GM10266 (cell line): ENCODE data around the gene ISG20.

Source experiments
- DNase-seq: peaks from one replicate; pipeline ENCODE4 v3.0.0; 2012; ENCODE audit errors: extremely low spot score
- CTCF ChIP-seq: IDR thresholded peaks from 2 replicates; pipeline ENCODE4 v1.5.1; 2012; ENCODE audit warnings: mild to moderate bottlenecking, low read depth; ENCODE audit not compliant: control insufficient read depth, insufficient read depth; ENCODE audit errors: missing control alignments

ISG20 gene

DNA sequence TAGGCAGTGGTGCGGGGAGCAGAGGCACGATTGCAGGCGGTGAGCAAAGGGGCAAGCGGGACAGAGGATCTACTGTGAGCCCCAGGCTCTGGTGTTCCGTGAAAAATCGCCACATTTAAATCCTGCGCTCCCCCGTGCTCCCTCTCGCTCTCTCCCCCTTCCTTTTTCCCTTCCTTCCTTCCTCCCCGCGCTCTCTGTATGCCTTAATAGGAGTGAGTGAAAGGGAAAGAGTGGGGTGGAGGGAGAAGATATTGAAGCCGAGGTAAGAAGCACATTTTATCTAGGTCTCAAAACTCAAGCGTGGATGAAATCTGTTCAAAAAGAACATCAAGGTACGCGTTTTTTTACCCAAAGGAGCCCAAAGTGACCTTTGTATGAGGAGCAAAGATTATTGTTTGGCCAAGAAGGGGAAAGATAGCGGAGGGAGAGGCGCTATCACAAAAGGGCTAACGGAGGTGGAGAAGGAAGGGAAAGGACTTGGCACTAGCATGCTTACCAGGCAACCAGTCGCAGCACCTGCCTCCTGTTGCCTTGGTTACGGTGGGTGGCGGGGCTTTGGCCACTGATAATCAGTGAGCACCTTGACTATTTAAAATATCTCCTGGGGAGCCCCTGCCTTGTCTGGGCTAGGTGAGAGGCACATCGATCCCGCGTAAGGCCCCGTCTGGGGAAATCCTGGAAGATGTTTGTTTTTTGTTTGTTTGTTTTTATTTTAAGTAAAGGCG, 32.6 kb upstream of the ISG20 start:
- DNase-seq: no peak
- TF ChIP-seq CTCF: no peak

DNA sequence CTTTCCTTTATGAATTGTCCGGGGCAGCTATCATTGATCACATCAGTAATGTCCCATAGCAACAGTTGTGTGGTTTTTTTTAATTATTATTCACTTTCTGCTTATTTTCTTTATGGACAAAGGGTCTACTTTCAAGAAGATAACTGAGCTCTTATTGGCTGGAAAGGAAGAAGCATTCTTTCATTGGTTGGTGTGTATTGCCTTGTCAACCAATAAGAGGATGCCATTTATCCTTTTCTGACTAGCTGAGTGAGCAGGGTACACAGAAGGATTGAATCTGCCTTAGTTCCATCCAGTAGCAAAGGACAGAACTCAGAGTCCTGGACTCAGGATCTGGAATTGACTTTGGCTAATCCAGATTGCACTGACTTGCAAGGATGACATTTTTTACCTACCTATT, 30.9 kb upstream of the ISG20 start:
- DNase-seq: no peak
- TF ChIP-seq CTCF: no peak

GRCh38 chr15:88608607-88609181, 30.1 kb upstream of the ISG20 start:
- no peak for TF ChIP-seq CTCF
- DNase-seq: no peak

DNA sequence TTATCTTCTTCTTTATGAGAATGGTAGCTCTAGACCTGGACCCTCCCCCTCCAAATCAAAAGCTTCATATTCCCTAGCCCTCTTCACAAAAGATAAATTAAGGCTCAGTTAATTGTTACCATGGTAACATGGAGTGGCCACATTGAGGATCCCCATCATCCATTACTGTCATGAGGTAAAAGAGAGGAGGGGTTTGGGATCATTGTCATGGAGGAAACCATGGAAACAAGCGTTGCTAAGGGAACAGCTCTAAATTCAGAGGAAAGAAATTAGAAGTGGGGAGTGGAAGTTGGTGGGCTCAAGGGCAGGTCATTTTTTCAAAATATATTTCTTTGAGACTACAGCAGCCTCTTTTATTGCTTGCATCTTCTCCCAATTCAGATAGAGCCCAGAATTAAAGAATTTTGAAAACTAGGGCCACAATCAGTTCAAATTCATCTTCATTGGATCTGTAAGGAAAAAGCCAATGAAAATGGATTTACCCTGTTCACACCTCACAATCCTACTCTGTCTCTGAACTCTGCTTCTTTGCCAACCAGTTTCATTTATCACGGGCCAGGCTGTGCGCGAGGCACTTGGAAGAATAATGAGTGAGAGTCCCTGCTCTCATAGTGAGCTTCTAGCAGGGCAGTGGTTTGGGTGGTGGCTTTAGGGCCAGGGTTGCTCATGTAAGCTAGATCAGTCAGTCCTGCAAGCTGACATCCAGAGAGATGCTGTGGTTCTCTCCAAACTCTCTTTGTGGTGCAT, 29.3 kb upstream of the ISG20 start:
- no peak for TF ChIP-seq CTCF
- no peak for DNase-seq

DNA sequence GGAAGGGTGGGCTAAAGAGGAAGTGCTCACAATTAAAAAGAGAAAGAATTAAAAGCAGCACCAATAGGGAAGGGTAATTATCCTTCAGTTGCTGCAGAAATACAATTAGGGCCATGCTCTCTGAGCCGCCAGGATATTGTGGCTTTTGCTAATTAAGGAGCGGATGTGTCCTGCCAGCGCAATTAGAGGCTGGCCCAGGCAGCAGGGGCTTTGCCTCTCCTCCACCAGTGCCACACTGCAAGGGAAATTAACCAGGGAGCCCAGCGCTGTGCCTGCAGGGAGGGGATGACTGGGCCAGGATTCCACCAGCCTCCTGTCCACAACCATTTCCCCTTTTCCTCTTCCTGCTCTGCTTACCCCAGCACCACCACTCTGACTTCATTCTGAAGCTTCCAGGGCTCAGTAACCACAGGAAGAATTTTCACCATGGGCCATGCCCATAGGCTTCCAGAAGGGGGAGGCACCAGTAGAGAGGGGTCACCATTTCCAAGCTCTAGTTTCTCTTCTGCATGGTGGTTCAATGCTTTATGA, 28.1 kb upstream of the ISG20 start:
- no peak for TF ChIP-seq CTCF
- no peak for DNase-seq

DNA sequence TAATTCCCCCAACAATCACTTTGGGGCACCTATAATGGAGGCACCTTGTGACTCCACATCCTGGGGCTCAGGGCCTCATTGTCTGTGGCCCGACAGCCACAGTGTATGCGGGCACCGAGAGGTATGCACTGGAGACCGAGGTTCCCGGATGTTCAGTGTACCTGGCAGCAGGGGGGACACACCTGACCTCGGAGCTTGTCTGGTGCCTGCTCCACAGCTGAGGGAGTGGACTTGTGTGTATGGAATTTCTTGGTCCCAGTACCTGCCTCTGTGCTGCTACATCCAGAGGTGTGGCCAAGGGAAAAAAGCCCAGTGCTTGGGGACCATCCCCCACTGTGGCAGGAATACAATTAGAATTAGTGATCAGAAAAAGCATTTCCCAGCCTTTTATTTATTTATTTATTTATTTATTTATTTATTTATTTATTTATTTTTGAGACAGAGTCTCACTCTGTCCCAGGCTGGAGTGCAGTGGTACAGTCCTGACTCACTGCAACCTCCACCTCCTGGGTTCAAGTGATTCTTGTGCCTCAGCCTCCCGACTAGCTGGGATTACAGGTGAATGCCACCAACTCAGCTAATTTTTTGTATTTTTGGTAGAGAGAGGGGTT, 26.5 kb upstream of the ISG20 start:
- DNase-seq: no peak
- no peak for TF ChIP-seq CTCF
